Cardiac muscle cell (in vitro differentiated cells and primary cell): Measurements from ENCODE around the gene AGAP3. TPM values are rescaled to one million over a fixed set of nuclear protein-coding genes. Genes with fewer than 3 reads are reported as not detected.
A peak's percentile ranks its signal among the peaks of the same experiment; 100 is the strongest.

Experiments used
- DNase-seq, 2 donors: peaks; one replicate each; pipeline versions ENCODE4 v3.0.0 to v3.0.0-alpha.2; 2010 to 2017; ENCODE audit warnings: low read depth in 1 of 2, low spot score in 1 of 2
- H3K27ac ChIP-seq: fragments of 200-600 bp; sonication (generic); 2 replicates; pipeline ENCODE4 v1.5.1; 2016
- H3K27me3 ChIP-seq: fragments of 200-600 bp; sonication (generic); 2 replicates; pipeline ENCODE4 v1.6.0; 2016; ENCODE audit warnings: control low read depth
- H3K36me3 ChIP-seq: fragments of 200-600 bp; sonication (generic); 2 replicates; pipeline ENCODE4 v1.5.1; 2016; ENCODE audit warnings: control low read depth
- H3K4me1 ChIP-seq: fragments of 200-600 bp; sonication (generic); 2 replicates; pipeline ENCODE4 v1.8.1; 2017; ENCODE audit warnings: low read depth, mild to moderate bottlenecking, mixed run types
- H3K4me3 ChIP-seq: fragments of 200-600 bp; sonication (generic); 2 replicates; pipeline ENCODE4 v1.5.1; 2016; ENCODE audit warnings: mild to moderate bottlenecking
- H3K9me3 ChIP-seq: fragments of 200-600 bp; sonication (generic); 2 replicates; pipeline ENCODE4 v1.5.1; 2017; ENCODE audit warnings: low read depth, mild to moderate bottlenecking, control low read depth
- CTCF ChIP-seq: IDR thresholded peaks from 2 replicates; pipeline ENCODE4 v1.5.1; 2012; ENCODE audit warnings: low read depth, mild to moderate bottlenecking, low read length
- polyA plus RNA-seq: library from polyadenylated mRNA; unstranded; fragments of >200 nt; fragmentation: Nextera tagmentation; extraction: Ambion mirVana; gene quantifications from 2 replicates; pipeline ENCODE4 v1.2.1, GENCODE V29; 2016
- total RNA-seq: library from RNA; depleted of rRNA; stranded (reverse); fragments of >200 nt; gene quantifications from 2 replicates; pipeline ENCODE4 v1.2.3, GENCODE V29; 2016

AGAP3 gene
- total and polyA plus RNA-seq, 2 experiments from 2014 or later, result 106 to 115 TPM

DNA sequence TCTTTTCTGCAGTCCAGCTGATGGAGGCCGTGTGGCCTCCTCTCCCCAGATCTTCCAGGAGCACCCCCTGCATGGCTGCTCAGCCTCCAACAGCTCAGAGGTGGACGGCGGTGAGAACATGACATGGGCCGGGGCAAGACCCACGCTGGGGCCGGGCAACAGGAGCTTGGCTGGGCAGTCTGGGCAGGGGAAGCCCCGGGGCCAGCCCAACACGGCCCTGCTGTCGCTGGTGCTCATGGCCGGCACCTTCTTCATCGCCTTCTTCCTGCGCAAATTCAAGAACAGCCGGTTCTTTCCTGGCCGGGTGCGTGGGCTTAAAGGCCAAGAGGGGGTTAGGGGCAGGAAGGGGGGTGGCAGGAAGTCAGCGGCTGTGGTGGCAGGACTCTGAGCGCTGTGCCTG lies 12.3 kb upstream of the AGAP3 start:
- Histone ChIP-seq H3K4me1 (no peaks in the 10 kb centered on the region), H3K9me3 (no peaks in the 10 kb centered on the region), H3K36me3 (peaks cover 42% of the 10 kb centered on the region), H3K27me3 (no peaks in the 10 kb centered on the region), H3K27ac (no peak overlapping the region), H3K4me3 (no peak overlapping the region)
- DNase-seq, result no peak
- no peak for TF ChIP-seq CTCF

- peaks cover 5% of the 10 kb centered on the region for H3K4me1 ChIP-seq
- H3K36me3 ChIP-seq, result peaks cover 32% of the 10 kb centered on the region
- no peak for DNase-seq
- H3K27ac ChIP-seq, result no peak overlapping the region
- no peaks in the 10 kb centered on the region for H3K9me3 ChIP-seq
- H3K4me3 ChIP-seq, result no peak overlapping the region
- no peaks in the 10 kb centered on the region for H3K27me3 ChIP-seq
- no peak for TF ChIP-seq CTCF
These were observed 11.2 kb upstream of the AGAP3 start for GRCh38 chr7:151074817-151075661.

- H3K36me3 ChIP-seq, result peaks cover 27% of the 10 kb centered on the region
- no peak overlapping the region for H3K4me3 ChIP-seq
- no peak overlapping the region for H3K27ac ChIP-seq
- H3K4me1 ChIP-seq, result peaks cover 5% of the 10 kb centered on the region
- H3K27me3 ChIP-seq, result no peaks in the 10 kb centered on the region
- no peaks in the 10 kb centered on the region for H3K9me3 ChIP-seq
- no peak for DNase-seq
- TF ChIP-seq CTCF, result no peak
These were observed 10.7 kb upstream of the AGAP3 start for GRCh38 chr7:151075662-151075971.

- no peaks in the 10 kb centered on the region for H3K9me3 ChIP-seq
- DNase-seq, result no peak
- peaks cover 6% of the 10 kb centered on the region for H3K4me1 ChIP-seq
- TF ChIP-seq CTCF, result no peak
- H3K36me3 ChIP-seq, result peaks cover 27% of the 10 kb centered on the region
- H3K4me3 ChIP-seq, result no peak overlapping the region
- no peaks in the 10 kb centered on the region for H3K27me3 ChIP-seq
- no peak overlapping the region for H3K27ac ChIP-seq
These were observed 10.3 kb upstream of the AGAP3 start for GRCh38 chr7:151075978-151076426.

DNA sequence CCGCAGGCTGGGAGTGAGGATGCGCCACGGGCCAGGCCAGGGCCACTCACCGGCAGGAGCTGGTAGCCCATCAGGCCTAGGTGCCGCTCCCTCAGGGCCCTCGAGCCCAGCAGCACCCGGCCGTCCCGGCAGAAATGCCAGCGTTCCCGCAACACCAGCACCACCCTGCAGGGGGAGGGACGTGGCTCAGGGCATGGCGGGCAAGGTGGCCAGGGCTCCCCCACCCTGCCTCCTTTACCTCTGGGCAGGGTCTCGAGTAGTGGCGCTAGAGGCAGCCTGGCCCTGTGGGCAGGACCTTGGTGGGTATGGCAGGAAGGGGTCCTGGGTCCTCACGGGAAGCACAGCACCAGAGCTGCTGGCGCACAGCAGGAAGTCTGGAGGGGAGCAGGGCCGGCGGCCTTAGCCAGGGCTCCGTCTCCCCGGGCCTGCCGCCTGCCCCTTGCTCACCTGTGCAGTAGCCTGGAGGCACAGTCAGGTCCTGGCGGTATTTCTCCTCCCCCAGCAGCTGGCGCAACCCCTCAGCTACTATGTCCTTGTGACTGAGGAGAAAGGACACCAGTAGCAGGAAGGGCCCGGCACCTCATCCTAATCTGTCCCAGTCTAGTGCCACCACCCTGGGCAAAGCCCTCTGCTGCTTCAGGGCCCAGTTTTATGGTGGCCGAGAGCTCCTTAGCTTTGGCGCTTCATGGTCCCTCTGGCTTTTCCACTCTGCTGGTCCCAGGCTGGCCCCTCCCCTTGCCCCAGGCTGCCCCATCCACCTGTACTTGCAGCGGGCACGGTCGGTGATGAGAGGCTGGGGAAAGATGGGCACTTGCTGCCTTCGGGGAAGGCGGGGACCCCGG lies 9.2 kb upstream of the AGAP3 start:
- no peak overlapping the region for H3K4me3 ChIP-seq
- H3K27me3 ChIP-seq, result no peaks in the 10 kb centered on the region
- TF ChIP-seq CTCF, result peak; percentile 33
- H3K9me3 ChIP-seq, result no peaks in the 10 kb centered on the region
- peak in 1 of 2 donors; percentile 21 for DNase-seq
- peaks cover 13% of the 10 kb centered on the region for H3K4me1 ChIP-seq
- H3K27ac ChIP-seq, result peak overlapping the region; percentile 62
- H3K36me3 ChIP-seq, result peaks cover 27% of the 10 kb centered on the region
